ENCODE results near the gene ZNF750.

GRCh38 chr17:82888583-82889495 lies 49.0 kb upstream of the ZNF750 start:
- TF ChIP-seq EZH2 (IDR thresholded peaks at IDR 0.05; ENCODE audit: low read depth, unreplicated experiment) (no peak), EZH2phosphoT487 (IDR thresholded peaks at IDR 0.05; ENCODE audit: unreplicated experiment) (no peak), POLR2AphosphoS5 (IDR thresholded peaks at IDR 0.05; ENCODE audit: low read depth) (no peak), CTCF (conservative IDR thresholded peaks at IDR 0.05; ENCODE audit: low read depth in 2 of 2) (no peak), REST (IDR thresholded peaks at IDR 0.05; ENCODE audit: unreplicated experiment) (no peak), CREB1 (CRISPR knock-in tag; IDR thresholded peaks at IDR 0.05; ENCODE audit: low read depth) (no peak), JUNB (IDR thresholded peaks at IDR 0.05; ENCODE audit: unreplicated experiment) (no peak), ZNF331 (CRISPR knock-in tag; IDR thresholded peaks at IDR 0.05; ENCODE audit: low read depth) (no peak), STAT1 (IDR thresholded peaks at IDR 0.05; ENCODE audit: unreplicated experiment) (no peak), ZNF114 (CRISPR knock-in tag; IDR thresholded peaks at IDR 0.05) (no peak)

Data from GM23338 (cell line).